Measurements from ENCODE around the gene BAIAP2.

BAIAP2 gene

DNA sequence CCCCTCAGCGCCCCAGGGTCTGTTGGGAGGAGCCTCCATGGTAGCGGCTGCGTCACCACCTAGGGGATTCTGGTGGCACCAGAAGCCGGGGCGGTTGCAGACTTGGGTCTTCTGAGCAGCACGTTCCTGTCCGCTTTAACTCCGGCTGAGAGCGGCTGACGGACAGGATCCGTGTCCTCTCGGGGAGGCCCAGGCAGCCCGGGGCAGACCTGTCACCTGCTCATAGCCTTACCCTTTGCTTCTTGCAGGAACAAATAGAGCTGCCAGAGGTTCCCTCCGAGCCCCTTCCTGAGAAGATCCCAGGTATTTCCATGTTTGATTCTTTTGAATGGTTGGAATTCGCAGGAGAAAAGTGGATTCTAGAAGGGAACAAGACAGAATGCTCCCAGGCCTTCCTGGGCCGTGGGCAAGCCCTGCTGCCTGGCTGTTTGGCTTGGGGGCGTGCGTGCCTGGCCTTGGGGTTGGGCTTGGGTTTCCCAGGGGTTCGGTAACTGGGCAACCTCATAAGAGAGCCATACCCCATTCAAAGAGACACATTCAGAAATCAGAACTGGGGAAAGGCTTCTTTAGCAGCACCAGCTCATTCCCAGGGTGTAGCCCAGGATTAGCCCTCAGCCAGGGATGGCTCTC lies 36.7 kb upstream of the BAIAP2 start:
- H3K36me3 ChIP-seq (ENCODE audit: insufficient read depth, low read length): peaks cover 24% of the 10 kb centered on the region; the same call in 1 of the 2 replicates
- H3F3A ChIP-seq (ENCODE audit: low read depth): no peaks in the 10 kb centered on the region
- H3K79me2 ChIP-seq (ENCODE audit: insufficient read depth, low read length): peaks cover 6% of the 10 kb centered on the region; the same call in 1 of the 2 replicates
- no peak overlapping the region for H3K4me2 ChIP-seq (ENCODE audit: low read depth, low read length, poor library complexity, severe bottlenecking)
- H3K9me2 ChIP-seq (replicated peaks; ENCODE audit: low read depth, low read length): no peaks in the 10 kb centered on the region
- no peaks in the 10 kb centered on the region for H4K20me1 ChIP-seq (ENCODE audit: insufficient read depth, low read length, poor library complexity, severe bottlenecking)
- no peak overlapping the region for H3K4me3 ChIP-seq (ENCODE audit: low read length, poor library complexity, severe bottlenecking)
- no peak overlapping the region for H3K9ac ChIP-seq (ENCODE audit: low read depth, low read length, poor library complexity, severe bottlenecking)
- TF ChIP-seq EZH2phosphoT487 (IDR thresholded peaks at IDR 0.05; ENCODE audit: borderline replicate concordance): no peak
- TF ChIP-seq, protein P1, sequence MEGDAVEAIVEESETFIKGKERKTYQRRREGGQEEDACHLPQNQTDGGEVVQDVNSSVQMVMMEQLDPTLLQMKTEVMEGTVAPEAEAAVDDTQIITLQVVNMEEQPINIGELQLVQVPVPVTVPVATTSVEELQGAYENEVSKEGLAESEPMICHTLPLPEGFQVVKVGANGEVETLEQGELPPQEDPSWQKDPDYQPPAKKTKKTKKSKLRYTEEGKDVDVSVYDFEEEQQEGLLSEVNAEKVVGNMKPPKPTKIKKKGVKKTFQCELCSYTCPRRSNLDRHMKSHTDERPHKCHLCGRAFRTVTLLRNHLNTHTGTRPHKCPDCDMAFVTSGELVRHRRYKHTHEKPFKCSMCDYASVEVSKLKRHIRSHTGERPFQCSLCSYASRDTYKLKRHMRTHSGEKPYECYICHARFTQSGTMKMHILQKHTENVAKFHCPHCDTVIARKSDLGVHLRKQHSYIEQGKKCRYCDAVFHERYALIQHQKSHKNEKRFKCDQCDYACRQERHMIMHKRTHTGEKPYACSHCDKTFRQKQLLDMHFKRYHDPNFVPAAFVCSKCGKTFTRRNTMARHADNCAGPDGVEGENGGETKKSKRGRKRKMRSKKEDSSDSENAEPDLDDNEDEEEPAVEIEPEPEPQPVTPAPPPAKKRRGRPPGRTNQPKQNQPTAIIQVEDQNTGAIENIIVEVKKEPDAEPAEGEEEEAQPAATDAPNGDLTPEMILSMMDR (conservative IDR thresholded peaks at IDR 0.05; ENCODE audit: low read length): no peak
- H3K9me3 ChIP-seq (ENCODE audit: insufficient read depth, low read depth, low read length): no peaks in the 10 kb centered on the region
- peaks cover 5% of the 10 kb centered on the region for H3K4me1 ChIP-seq (ENCODE audit: insufficient read depth, low read length, poor library complexity, severe bottlenecking)
- no peaks in the 10 kb centered on the region for H3K27me3 ChIP-seq (ENCODE audit: insufficient read depth, low read length, poor library complexity, severe bottlenecking)
- no peak overlapping the region for H2AFZ ChIP-seq (ENCODE audit: low read length)

DNA sequence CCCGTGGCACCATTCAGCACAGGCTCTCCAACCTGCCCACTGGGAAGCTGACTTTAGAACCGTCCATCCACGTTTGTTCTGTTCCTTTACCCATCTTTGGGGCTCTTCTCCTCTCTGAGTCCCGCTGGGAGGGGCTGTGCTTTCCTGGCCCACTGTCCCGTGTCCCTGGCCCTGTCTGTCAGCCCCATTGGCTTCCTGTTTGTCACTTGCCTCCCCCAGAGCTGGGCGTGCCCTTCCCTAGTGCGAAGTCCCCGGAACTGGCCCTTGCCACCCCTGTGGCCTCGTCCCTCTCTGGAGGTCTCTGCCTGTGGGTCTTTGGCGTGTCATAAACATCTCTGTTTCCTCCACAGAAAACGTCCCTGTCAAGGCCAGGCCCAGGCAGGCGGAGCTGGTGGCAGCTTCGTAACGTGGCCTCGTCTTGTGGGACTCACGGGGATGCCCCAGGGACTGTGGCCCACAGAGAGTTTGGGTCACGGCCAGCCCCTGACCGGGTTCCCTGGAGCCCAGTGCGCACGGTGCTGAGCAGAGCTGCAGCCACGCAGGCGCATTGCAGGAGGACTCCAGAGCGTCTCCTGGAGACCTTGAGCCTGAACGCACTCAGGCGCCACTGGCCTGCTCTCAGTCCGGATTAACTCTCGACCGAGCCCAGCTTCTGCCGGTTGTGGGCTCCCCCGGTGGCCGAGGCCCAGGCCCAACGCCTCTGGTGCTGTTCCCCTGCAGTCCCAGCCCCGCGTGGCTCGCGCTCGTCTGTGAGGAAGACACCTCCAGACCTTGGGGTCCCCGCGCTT lies 36.0 kb upstream of the BAIAP2 start:
- no peaks in the 10 kb centered on the region; the same call in 1 of the 2 replicates for H3K79me2 ChIP-seq (ENCODE audit: insufficient read depth, low read length)
- H3K36me3 ChIP-seq (ENCODE audit: insufficient read depth, low read length): peaks cover 24% of the 10 kb centered on the region; the same call in 1 of the 2 replicates
- no peaks in the 10 kb centered on the region for H3F3A ChIP-seq (ENCODE audit: low read depth)
- no peak overlapping the region for H3K4me3 ChIP-seq (ENCODE audit: low read length, poor library complexity, severe bottlenecking)
- no peak overlapping the region for H3K9ac ChIP-seq (ENCODE audit: low read depth, low read length, poor library complexity, severe bottlenecking)
- no peak overlapping the region for H2AFZ ChIP-seq (ENCODE audit: low read length)
- no peaks in the 10 kb centered on the region for H3K9me3 ChIP-seq (ENCODE audit: insufficient read depth, low read depth, low read length)
- no peaks in the 10 kb centered on the region for H3K9me2 ChIP-seq (replicated peaks; ENCODE audit: low read depth, low read length)
- H3K27me3 ChIP-seq (ENCODE audit: insufficient read depth, low read length, poor library complexity, severe bottlenecking): no peaks in the 10 kb centered on the region
- no peaks in the 10 kb centered on the region for H4K20me1 ChIP-seq (ENCODE audit: insufficient read depth, low read length, poor library complexity, severe bottlenecking)
- H3K4me1 ChIP-seq (ENCODE audit: insufficient read depth, low read length, poor library complexity, severe bottlenecking): no peaks in the 10 kb centered on the region
- no peak overlapping the region for H3K4me2 ChIP-seq (ENCODE audit: low read depth, low read length, poor library complexity, severe bottlenecking)
- TF ChIP-seq EZH2phosphoT487 (IDR thresholded peaks at IDR 0.05; ENCODE audit: borderline replicate concordance): no peak
- TF ChIP-seq, protein P1 (conservative IDR thresholded peaks at IDR 0.05; ENCODE audit: low read length): no peak

DNA sequence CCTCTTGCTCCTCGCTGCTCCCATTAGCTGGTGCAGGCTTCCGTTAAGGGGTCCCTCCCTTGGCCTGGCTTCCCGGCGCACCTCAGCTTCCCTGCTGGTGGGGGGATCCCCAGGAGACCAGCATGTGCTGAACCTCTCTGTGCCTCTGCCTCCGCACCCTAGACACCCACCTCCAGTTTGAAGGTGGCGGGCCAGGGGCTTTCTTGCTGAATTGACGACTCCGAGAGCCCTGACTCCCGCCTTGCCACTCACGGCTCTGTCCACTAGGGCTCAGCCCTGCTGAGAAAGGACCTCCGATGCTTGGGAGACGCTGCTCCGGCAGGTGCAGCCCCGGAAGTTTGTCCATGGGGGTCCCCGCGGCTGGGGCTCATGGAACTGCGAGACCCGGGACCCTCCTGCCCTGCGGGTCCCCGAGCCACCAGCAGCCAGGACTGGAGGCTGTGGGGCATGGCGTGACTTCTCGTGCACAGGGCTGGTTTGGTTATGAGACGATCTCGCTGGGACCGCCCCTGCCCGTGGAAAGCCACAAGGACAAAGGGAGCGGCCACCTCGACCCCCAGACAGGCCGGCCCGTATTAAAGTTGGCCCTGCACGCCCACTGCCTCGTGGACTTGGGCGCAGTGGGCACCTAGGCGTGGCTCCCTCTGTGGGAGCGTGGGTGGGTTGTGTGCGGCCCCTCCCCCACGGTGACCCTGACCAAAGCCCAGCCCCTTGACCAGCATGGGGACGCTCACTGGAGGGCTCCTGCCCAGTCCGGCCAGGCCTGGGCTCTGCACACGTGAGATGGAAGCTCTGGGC lies 35.2 kb upstream of the BAIAP2 start:
- H3K27me3 ChIP-seq (ENCODE audit: insufficient read depth, low read length, poor library complexity, severe bottlenecking): no peaks in the 10 kb centered on the region
- H3K4me2 ChIP-seq (ENCODE audit: low read depth, low read length, poor library complexity, severe bottlenecking): no peak overlapping the region
- H3K36me3 ChIP-seq (ENCODE audit: insufficient read depth, low read length): peaks cover 24% of the 10 kb centered on the region; the same call in 1 of the 2 replicates
- H3K4me1 ChIP-seq (ENCODE audit: insufficient read depth, low read length, poor library complexity, severe bottlenecking): no peaks in the 10 kb centered on the region
- no peaks in the 10 kb centered on the region; the same call in 1 of the 2 replicates for H3K79me2 ChIP-seq (ENCODE audit: insufficient read depth, low read length)
- H2AFZ ChIP-seq (ENCODE audit: low read length): no peak overlapping the region
- no peaks in the 10 kb centered on the region for H3K9me2 ChIP-seq (replicated peaks; ENCODE audit: low read depth, low read length)
- no peaks in the 10 kb centered on the region for H3F3A ChIP-seq (ENCODE audit: low read depth)
- H4K20me1 ChIP-seq (ENCODE audit: insufficient read depth, low read length, poor library complexity, severe bottlenecking): no peaks in the 10 kb centered on the region
- H3K9me3 ChIP-seq (ENCODE audit: insufficient read depth, low read depth, low read length): no peaks in the 10 kb centered on the region
- no peak overlapping the region for H3K4me3 ChIP-seq (ENCODE audit: low read length, poor library complexity, severe bottlenecking)
- no peak overlapping the region for H3K9ac ChIP-seq (ENCODE audit: low read depth, low read length, poor library complexity, severe bottlenecking)
- no peak for TF ChIP-seq EZH2phosphoT487 (IDR thresholded peaks at IDR 0.05; ENCODE audit: borderline replicate concordance)
- TF ChIP-seq, protein P1 (conservative IDR thresholded peaks at IDR 0.05; ENCODE audit: low read length): no peak

Measured in Loucy (cell line).